ENCODE data around the gene IFT80. TPM values are rescaled to one million over a fixed set of nuclear protein-coding genes. Genes with fewer than 3 reads are reported as not detected.

IFT80 gene
- total RNA-seq, 1 experiment from 2014 or later, result 59.4 TPM

DNA sequence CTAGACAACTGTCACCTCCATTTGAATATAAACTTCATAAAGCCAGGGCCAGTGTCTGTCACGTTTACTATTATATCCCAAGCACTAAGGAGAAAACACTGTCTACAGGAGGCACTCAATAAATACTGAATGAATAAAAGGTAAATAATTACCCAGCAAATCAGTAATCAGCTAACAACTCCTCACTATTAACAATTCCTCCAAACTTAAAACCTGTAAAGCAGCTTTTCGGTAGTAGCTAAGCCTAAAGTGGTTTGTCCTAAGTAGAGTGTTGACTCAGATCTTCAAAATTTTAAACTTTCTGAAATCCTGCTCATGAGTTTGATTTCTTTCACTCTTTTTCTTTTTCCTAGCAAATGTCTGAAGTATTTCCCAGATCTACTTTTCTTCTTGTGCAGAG lies 133.9 kb downstream of the IFT80 start:
- DNase-seq, result no peak
- ChIA-PET CTCF (no interaction called here), POLR2A (ENCODE audit: unreplicated experiment) (no interaction called here)
- H3K4me1 ChIP-seq (replicated peaks; ENCODE audit: insufficient read depth), result no peaks in the 10 kb centered on the region
- no peaks in the 10 kb centered on the region for H4K20me1 ChIP-seq (ENCODE audit: insufficient read depth)
- no peak for TF ChIP-seq CTCF (conservative IDR thresholded peaks at IDR 0.05)
- TF ChIP-seq EZH2 (IDR thresholded peaks at IDR 0.05; ENCODE audit: low read depth), result no peak
- no peak overlapping the region for H3K27ac ChIP-seq
- H3K4me3 ChIP-seq, result no peak overlapping the region
- no peaks in the 10 kb centered on the region for H3K79me2 ChIP-seq (ENCODE audit: low read depth)
- H3K4me2 ChIP-seq, result no peak overlapping the region
- H3F3A ChIP-seq (ENCODE audit: insufficient read depth, low read depth), result no peaks in the 10 kb centered on the region
- intact Hi-C loops (cut with micrococcal nuclease; ENCODE audit: unreplicated experiment), result no loop called here
- H3K9me2 ChIP-seq (ENCODE audit: insufficient read depth), result no peaks in the 10 kb centered on the region
- H3K27me3 ChIP-seq (ENCODE audit: insufficient read depth, low read depth), result no peaks in the 10 kb centered on the region
- H2AFZ ChIP-seq, result no peak overlapping the region
- BruUV-seq (replicated peaks), result no TSS peak
- no peaks in the 10 kb centered on the region for H3K36me3 ChIP-seq (ENCODE audit: low read depth)
- no peaks in the 10 kb centered on the region for H3K9me3 ChIP-seq (ENCODE audit: insufficient read depth, low read depth)

DNA sequence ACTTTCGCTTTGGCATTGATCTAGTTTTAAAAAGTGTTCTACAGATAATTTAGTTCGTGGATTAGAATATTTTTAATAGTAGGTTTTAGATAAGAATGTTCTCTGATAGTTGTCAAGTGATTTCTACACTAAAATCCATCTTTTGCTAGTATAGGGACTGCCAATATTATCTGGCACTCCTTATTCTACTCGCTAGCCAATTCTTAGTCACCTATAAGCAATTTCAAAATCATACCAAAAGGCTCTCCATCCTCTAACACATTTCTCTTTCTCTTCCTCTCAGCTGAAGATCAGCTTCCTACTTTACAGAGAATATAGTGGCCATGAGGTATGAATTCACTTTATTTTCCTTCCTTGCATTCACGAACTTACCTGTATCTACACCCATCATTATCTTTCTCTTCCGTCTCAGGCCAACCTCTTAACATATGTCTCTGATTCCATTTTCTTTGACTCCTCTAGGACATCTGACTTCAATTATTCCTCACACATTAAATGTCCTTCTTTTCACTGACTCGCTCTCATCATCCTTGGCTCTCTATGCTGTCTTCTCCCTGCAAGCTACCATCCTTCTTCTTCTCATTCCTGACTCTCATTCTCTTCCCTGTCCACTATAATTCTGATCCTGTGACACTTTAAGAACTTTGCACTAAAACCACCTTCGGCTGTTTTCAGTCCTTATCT lies 138.3 kb downstream of the IFT80 start:
- TF ChIP-seq CTCF (conservative IDR thresholded peaks at IDR 0.05) (no peak), EZH2 (IDR thresholded peaks at IDR 0.05; ENCODE audit: low read depth) (no peak)
- ChIA-PET CTCF (no interaction called here), POLR2A (ENCODE audit: unreplicated experiment) (no interaction called here)
- H3K27ac ChIP-seq, result no peak overlapping the region
- DNase-seq, result no peak
- intact Hi-C loops (cut with micrococcal nuclease; ENCODE audit: unreplicated experiment), result no loop called here
- no peaks in the 10 kb centered on the region for H3K9me2 ChIP-seq (ENCODE audit: insufficient read depth)
- H3K4me2 ChIP-seq, result no peak overlapping the region
- H3K9me3 ChIP-seq (ENCODE audit: insufficient read depth, low read depth), result no peaks in the 10 kb centered on the region
- BruUV-seq (replicated peaks), result no TSS peak
- 0 out of 2 replicates have a peak, but pooled peaks cover 5% of the 10 kb centered on the region for H3K4me1 ChIP-seq (replicated peaks; ENCODE audit: insufficient read depth)
- H3F3A ChIP-seq (ENCODE audit: insufficient read depth, low read depth), result no peaks in the 10 kb centered on the region
- H3K36me3 ChIP-seq (ENCODE audit: low read depth), result no peaks in the 10 kb centered on the region
- H3K27me3 ChIP-seq (ENCODE audit: insufficient read depth, low read depth), result no peaks in the 10 kb centered on the region
- no peak overlapping the region for H3K4me3 ChIP-seq
- no peaks in the 10 kb centered on the region for H4K20me1 ChIP-seq (ENCODE audit: insufficient read depth)
- no peaks in the 10 kb centered on the region for H3K79me2 ChIP-seq (ENCODE audit: low read depth)
- H2AFZ ChIP-seq, result no peak overlapping the region

DNA sequence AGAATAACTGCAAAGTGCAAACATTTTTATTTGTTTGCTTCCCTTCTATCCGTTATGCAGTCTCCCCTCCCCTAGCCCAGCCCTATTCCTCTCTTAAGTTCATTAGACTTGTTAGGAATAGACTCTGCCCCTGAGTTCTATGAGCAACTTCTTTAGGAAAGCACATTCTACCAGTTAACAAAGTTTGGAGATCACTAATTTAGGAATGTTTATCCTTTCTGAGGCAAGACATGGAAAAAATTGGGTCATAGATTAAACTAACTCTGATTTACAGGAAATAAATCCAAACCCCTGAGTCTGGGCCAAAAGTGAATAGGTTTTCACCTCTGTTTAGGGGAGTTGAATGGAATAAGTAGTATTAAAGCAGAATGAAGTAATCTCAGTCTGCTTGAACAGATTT lies 139.4 kb downstream of the IFT80 start:
- DNase-seq, result no peak
- Histone ChIP-seq H3K27me3 (ENCODE audit: insufficient read depth, low read depth) (no peaks in the 10 kb centered on the region), H3K27ac (no peak overlapping the region), H4K20me1 (ENCODE audit: insufficient read depth) (no peaks in the 10 kb centered on the region), H3K36me3 (ENCODE audit: low read depth) (no peaks in the 10 kb centered on the region), H3K79me2 (ENCODE audit: low read depth) (no peaks in the 10 kb centered on the region), H2AFZ (no peak overlapping the region), H3K9me3 (ENCODE audit: insufficient read depth, low read depth) (no peaks in the 10 kb centered on the region), H3K9me2 (ENCODE audit: insufficient read depth) (no peaks in the 10 kb centered on the region), H3K4me1 (replicated peaks; ENCODE audit: insufficient read depth) (0 out of 2 replicates have a peak, but pooled peaks cover 5% of the 10 kb centered on the region), H3F3A (ENCODE audit: insufficient read depth, low read depth) (no peaks in the 10 kb centered on the region), H3K4me3 (no peak overlapping the region), H3K4me2 (no peak overlapping the region)
- BruUV-seq (replicated peaks), result no TSS peak
- TF ChIP-seq EZH2 (IDR thresholded peaks at IDR 0.05; ENCODE audit: low read depth) (no peak), CTCF (conservative IDR thresholded peaks at IDR 0.05) (no peak)
- POLR2A ChIA-PET (ENCODE audit: unreplicated experiment), result no interaction called here
- intact Hi-C loops (cut with micrococcal nuclease; ENCODE audit: unreplicated experiment), result no loop called here
- CTCF ChIA-PET, result no interaction called here

All from PC-9 (cell line).